Ascending aorta (tissue), 2 donors: ENCODE results near the gene SLC16A2. TPM values are rescaled to one million over a fixed set of nuclear protein-coding genes. Genes with fewer than 3 reads are reported as not detected.
"Not testable (repeated sequence)": the region's sequence is repeated elsewhere in the genome, so short reads cannot be mapped to it uniquely, and the experiment has no call there.

Experiments used
- DNase-seq, 2 donors: peaks; one replicate each; pipeline ENCODE4 v3.0.0-alpha.2; 2019; ENCODE audit warnings: low spot score in 2 of 2
- H3K27ac ChIP-seq, 2 donors: fragments of 200-600 bp; sonication (generic); one replicate each; pipeline ENCODE4 v1.5.1; 2016 to 2017; ENCODE audit warnings: mild to moderate bottlenecking in 1 of 2
- H3K27me3 ChIP-seq: fragments of 200-600 bp; sonication (generic); one replicate; pipeline ENCODE4 v1.5.1; 2017
- H3K36me3 ChIP-seq, 2 donors: fragments of 200-600 bp; sonication (generic); one replicate each; pipeline ENCODE4 v1.5.1; 2016
- H3K4me1 ChIP-seq, 2 donors: fragments of 200-600 bp; sonication (generic); one replicate each; pipeline ENCODE4 v1.5.1; 2016 to 2017; ENCODE audit warnings: mild to moderate bottlenecking in 1 of 2
- H3K4me3 ChIP-seq, 2 donors: fragments of 200-600 bp; sonication (generic); one replicate each; pipeline ENCODE4 v1.5.1; 2016 to 2017; ENCODE audit warnings: mild to moderate bottlenecking in 1 of 2
- H3K9me3 ChIP-seq, 2 donors: fragments of 200-600 bp; sonication (generic); one replicate each; pipeline ENCODE4 v1.5.1; 2016
- intact Hi-C: fragments of 100-400 bp; cut with DNase I; formaldehyde crosslinking; loops from one replicate; pipeline ENCODE4 v1.15.1; 2023
- total RNA-seq: library from RNA; depleted of rRNA; stranded (reverse); fragments of >200 nt; gene quantifications from one replicate; pipeline ENCODE4 v1.1.0, GENCODE V29; 2016
- TF ChIP-seq, protein P1 (sequence below), 3 experiments: fragments of 200-600 bp in 2 of 3; fragments of 450-650 bp in 1 of 3; sonication (generic) in 2 of 3; IDR thresholded peaks; one replicate each; pipeline ENCODE4 v1.5.1; 2016 to 2019; ENCODE audit warnings: antibody characterized with exemption in 3 of 3, mild to moderate bottlenecking in 1 of 3, moderate library complexity in 1 of 3

The SLC16A2 gene
- total RNA-seq, 1 donor from 2014 or later: 10.7 TPM

DNA sequence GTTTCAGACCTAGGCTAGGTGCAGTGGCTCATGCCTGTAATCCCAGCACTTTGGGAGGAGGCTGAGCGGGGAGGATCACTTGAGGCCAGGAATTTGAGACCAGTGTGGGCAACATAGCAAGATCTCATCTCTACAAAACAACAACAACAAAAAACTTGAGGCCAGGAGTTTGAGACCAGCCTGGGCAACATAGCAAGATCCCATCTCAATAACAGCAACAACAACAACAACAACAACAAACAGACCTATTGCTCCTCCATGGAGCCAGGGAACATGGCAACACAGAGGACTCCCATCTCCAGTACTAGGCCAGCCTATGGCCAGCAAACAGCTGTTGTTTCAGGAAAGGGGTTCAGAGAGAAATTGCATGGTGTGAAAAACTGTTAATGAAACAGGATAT lies 43.4 kb downstream of the SLC16A2 start:
- H3K4me3 ChIP-seq: no peak overlapping the region
- H3K27me3 ChIP-seq: no peaks in the 10 kb centered on the region
- TF ChIP-seq, protein P1, sequence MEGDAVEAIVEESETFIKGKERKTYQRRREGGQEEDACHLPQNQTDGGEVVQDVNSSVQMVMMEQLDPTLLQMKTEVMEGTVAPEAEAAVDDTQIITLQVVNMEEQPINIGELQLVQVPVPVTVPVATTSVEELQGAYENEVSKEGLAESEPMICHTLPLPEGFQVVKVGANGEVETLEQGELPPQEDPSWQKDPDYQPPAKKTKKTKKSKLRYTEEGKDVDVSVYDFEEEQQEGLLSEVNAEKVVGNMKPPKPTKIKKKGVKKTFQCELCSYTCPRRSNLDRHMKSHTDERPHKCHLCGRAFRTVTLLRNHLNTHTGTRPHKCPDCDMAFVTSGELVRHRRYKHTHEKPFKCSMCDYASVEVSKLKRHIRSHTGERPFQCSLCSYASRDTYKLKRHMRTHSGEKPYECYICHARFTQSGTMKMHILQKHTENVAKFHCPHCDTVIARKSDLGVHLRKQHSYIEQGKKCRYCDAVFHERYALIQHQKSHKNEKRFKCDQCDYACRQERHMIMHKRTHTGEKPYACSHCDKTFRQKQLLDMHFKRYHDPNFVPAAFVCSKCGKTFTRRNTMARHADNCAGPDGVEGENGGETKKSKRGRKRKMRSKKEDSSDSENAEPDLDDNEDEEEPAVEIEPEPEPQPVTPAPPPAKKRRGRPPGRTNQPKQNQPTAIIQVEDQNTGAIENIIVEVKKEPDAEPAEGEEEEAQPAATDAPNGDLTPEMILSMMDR (IDR thresholded peaks at IDR 0.05): no peak
- no peak for DNase-seq
- no peak overlapping the region for H3K27ac ChIP-seq
- H3K4me1 ChIP-seq: no peaks in the 10 kb centered on the region
- intact Hi-C loops: no loop called here
- H3K36me3 ChIP-seq: no peaks in the 10 kb centered on the region
- no peaks in the 10 kb centered on the region for H3K9me3 ChIP-seq

DNA sequence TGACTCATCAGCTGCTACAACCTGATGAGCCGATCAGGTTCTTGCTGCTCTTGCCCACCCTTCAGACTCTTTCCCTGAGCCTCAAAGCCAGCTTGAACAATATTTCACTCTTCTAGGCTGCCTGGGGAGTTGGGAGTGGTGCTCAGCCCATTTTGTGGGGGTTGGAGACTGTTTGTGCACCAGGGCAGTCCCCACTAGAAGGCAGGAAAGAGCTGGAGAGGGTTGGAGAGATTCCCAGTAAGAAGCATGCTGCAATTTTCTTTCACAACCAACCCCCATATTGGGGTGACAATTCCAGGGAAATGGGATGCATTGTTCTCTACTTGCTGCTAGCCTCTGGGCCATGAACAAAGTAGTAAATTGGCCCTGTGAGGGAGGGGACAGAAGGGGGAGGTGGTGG lies 44.1 kb downstream of the SLC16A2 start:
- no peaks in the 10 kb centered on the region for H3K27me3 ChIP-seq
- TF ChIP-seq, protein P1 (IDR thresholded peaks at IDR 0.05): no peak

DNA sequence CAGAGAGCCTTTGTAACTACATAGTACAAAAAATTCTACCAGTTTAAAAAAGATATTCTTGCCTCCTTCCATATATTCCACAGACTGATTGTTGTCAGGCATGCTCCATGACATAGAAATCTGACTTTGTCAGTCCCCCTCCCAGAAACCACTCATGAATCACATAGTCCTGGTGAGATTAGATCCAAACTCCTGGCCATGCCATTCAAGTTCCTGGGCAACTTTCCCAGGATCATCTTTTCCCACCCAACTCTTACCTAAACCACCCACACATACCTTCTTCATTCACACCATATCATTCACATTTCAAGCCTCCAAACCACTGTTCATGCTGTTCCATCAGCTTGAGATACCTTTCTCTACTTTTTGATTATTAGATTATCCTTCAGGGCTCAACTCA lies 46.4 kb downstream of the SLC16A2 start:
- no peak for DNase-seq
- Histone ChIP-seq H3K27ac (no peak overlapping the region), H3K4me3 (no peak overlapping the region), H3K27me3 (no peaks in the 10 kb centered on the region), H3K4me1 (no peaks in the 10 kb centered on the region), H3K9me3 (no peaks in the 10 kb centered on the region), H3K36me3 (no peaks in the 10 kb centered on the region)
- intact Hi-C loops: no loop called here
- TF ChIP-seq, protein P1 (IDR thresholded peaks at IDR 0.05): no peak

More for the DNA sequence above, 44.1 kb downstream of the SLC16A2 start:
- no peaks in the 10 kb centered on the region for H3K4me1 ChIP-seq
- no peak for DNase-seq
- no peak overlapping the region for H3K4me3 ChIP-seq
- no peaks in the 10 kb centered on the region for H3K36me3 ChIP-seq
- H3K27ac ChIP-seq: no peak overlapping the region
- H3K9me3 ChIP-seq: no peaks in the 10 kb centered on the region
- intact Hi-C loops: no loop called here

DNA sequence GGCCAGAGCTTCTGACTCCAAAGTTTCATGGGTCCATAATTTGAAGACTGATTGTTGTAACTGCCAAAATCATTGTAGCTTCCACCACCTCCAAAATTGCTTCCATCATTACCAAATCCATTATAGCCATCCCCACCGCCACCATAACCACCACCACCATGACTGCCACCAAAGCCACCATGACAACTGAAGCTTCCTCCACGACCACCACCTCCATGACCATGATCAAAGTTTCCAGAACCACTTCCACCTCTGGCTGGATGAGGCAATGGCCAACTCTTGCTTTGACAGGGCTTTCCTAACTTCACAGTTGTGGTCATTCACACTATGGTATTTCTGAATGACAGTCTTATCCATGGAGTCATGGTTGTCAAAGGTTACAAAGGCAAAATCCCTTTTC lies 51.8 kb downstream of the SLC16A2 start:
- H3K27ac ChIP-seq, H3K9me3 ChIP-seq, intact Hi-C loops, H3K4me3 ChIP-seq, H3K36me3 ChIP-seq, H3K4me1 ChIP-seq, DNase-seq, H3K27me3 ChIP-seq: not testable (repeated sequence)

DNA sequence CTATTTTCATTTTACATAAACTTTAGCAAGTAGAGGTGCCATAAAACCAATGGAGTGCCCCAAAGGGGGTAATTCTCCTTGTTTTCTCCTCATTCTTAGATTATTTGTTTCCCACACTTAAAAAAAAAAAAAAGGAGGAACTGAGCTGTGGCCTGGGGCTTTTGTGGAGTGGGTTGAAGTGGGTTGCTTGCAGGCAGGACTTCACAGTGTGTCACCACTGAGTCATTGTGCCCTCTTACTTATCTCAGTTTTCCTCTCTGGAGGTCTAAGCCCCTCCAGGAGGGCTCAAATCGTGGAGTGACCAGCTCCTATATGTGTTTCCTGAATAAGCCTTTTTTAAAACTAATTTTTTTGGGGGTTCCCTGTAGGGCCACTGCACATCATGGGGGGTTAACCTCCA lies 69.0 kb downstream of the SLC16A2 start:
- intact Hi-C loops: no loop called here
- Histone ChIP-seq H3K36me3 (no peaks in the 10 kb centered on the region), H3K27me3 (no peaks in the 10 kb centered on the region), H3K27ac (no peak overlapping the region), H3K9me3 (no peaks in the 10 kb centered on the region), H3K4me3 (no peak overlapping the region), H3K4me1 (no peaks in the 10 kb centered on the region)
- DNase-seq: no peak
- TF ChIP-seq, protein P1 (IDR thresholded peaks at IDR 0.05): no peak

DNA sequence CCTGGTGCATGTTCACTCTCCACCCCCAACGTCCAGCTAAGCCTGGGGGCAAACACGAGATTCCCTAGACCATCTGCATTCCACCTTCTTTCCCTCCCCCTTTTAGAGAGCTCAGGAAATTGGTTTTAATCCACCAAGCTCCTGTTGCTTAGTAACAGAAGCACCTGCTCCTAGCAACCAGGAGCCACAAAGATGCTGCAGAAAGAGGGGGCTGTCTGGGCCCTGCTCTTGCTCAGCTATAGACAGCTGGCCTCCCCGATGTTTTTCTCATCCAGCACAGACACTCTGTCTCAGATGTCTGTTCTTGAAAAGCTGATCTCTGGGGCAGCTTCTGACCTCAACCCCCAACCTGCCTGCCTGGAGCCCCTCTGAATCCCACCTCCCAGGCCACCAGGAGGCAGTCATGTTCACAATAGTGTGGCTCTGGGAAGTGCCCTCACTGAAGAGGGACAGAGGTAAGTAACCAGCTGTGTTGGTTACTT lies 71.5 kb downstream of the SLC16A2 start:
- intact Hi-C loops: no loop called here
- TF ChIP-seq, protein P1 (IDR thresholded peaks at IDR 0.05): no peak
- no peak overlapping the region for H3K4me3 ChIP-seq
- no peak overlapping the region for H3K27ac ChIP-seq
- no peaks in the 10 kb centered on the region for H3K36me3 ChIP-seq
- no peak for DNase-seq
- H3K4me1 ChIP-seq: no peaks in the 10 kb centered on the region
- H3K9me3 ChIP-seq: no peaks in the 10 kb centered on the region
- H3K27me3 ChIP-seq: no peaks in the 10 kb centered on the region
